DMS 273 treated with DMSO at 0.1 percent for 48 hours (cell line): ENCODE results near the gene FOXE3.
A peak's percentile ranks its signal among the peaks of the same experiment; 100 is the strongest.

ENCODE experiments used
- DNase-seq: peaks from one replicate; lab custom pipeline; 2025; lab: John Stamatoyannopoulos, UW

Gene FOXE3

GRCh38 chr1:47435506-47436303 lies 19.6 kb downstream of the FOXE3 start:
- no peak for DNase-seq

DNA sequence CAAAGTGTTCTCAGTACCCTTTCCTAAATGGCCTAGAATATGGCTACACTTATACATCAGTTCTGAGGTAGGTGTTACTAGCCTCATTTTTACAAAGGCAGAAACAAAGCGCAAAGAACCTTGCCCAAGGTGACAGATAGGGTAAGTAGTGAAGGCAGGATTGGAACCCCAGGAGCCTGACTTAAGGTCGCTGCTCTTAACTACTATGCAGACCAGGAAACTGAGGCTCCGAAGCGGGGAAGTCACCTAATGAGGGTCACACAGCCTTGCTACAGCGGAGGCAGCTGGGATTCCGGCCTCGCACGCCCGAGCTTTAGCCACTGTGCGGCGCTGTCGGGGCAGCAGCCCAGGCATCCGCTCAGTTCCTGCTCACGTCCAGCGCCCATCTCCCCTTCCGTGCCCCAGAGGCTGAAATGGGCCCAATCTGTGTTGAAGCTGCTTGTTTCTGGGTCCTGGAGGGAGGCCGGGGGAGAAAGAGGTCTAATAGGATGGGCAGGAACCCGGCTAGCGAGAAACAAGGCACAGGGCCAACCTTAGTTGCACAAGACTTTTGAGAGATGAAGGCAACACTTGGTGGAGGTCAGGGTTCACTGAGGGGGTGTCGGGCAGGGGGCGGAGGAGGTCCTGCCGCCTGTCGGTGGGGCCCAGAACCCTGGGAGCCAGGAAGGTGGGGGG lies 20.4 kb downstream of the FOXE3 start:
- DNase-seq: no peak

DNA sequence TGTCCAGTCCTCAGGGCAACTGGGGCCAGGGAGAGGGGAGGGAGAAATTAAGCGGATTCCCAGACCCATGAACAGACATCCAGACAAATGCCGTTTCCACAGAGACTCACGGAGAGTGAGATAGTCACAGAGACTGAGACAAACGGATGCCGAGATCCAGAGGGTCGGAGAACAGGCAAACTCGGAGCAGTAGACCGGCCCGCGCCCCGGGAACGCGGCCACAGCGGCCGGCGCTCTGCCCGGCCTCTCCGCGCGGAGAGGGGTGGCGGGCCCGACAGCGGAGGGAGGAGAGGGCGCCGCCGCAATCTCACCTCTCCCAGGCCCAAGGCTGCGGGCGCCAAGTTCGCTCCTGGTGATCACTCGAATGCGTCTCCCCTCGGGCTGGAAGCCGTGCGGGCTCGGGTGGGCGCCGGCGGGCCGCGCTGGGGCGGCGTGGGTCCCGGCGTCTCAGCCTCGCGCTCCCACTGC lies 20.9 kb downstream of the FOXE3 start:
- peak; percentile 4 for DNase-seq

DNA sequence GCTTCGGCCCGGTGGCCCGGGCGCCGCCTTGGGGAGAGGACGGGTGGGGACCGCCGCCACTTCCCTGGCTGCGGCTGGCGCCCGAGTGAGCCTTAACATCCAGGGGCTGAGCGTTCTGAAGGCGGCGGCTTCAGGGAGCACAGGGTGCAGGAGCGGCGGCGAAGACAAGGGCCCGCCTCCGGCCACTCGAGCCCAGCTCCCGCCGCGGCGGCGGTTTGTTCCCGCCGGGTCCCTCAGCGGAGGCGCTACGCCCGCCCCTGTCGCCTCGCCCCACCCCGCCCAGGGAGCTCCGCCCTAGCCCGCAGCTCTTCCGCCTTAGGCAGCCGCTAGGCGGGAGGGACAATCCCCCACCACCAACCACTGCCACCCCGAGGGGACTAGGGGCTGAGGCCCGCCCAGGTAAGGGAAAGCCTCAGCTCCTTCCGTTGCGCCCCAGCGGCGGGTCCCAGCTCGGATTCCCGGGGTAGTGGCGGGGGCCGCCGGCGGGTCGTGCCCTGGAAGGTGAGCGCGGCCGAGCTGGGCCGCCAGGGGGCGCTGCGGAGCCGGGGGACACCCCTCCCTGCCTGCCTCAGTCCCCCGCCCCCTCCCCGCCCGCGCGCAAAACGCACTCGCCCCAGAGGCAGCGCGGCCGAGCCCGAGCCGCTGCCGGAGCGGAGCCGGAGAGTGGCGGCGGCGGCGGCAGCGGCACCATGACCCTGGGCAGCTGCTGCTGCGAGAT lies 21.5 kb downstream of the FOXE3 start, which contains the start of gene FOXD2:
Gene FOXD2 (plus strand): TSS at position 598 of the 718 bp plus-strand sequence. CDS start 92 bp downstream, at position 690.
- DNase-seq: peak; percentile 43

DNA sequence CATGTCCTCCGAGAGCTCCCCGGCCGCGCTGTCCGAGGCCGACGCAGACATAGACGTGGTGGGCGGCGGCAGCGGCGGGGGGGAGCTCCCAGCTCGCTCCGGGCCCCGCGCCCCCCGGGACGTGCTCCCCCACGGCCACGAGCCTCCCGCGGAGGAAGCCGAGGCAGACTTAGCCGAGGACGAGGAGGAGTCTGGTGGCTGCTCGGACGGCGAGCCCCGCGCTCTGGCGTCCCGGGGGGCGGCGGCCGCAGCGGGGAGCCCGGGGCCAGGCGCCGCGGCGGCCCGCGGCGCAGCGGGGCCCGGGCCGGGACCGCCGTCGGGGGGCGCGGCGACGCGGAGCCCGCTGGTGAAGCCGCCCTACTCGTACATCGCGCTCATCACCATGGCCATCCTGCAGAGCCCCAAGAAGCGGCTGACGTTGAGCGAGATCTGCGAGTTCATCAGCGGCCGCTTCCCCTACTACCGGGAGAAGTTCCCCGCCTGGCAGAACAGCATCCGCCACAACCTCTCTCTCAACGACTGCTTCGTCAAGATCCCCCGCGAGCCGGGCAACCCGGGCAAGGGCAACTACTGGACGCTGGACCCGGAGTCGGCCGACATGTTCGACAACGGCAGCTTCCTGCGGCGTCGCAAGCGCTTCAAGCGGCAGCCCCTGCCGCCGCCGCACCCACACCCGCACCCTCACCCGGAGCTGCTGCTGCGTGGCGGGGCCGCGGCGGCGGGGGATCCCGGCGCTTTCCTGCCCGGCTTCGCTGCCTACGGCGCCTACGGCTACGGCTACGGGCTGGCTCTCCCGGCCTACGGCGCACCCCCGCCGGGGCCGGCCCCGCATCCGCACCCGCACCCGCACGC lies 22.3 kb downstream of the FOXE3 start:
- DNase-seq: no peak

GRCh38 chr1:47439017-47439818 lies 23.1 kb downstream of the FOXE3 start:
- DNase-seq: no peak

DNA sequence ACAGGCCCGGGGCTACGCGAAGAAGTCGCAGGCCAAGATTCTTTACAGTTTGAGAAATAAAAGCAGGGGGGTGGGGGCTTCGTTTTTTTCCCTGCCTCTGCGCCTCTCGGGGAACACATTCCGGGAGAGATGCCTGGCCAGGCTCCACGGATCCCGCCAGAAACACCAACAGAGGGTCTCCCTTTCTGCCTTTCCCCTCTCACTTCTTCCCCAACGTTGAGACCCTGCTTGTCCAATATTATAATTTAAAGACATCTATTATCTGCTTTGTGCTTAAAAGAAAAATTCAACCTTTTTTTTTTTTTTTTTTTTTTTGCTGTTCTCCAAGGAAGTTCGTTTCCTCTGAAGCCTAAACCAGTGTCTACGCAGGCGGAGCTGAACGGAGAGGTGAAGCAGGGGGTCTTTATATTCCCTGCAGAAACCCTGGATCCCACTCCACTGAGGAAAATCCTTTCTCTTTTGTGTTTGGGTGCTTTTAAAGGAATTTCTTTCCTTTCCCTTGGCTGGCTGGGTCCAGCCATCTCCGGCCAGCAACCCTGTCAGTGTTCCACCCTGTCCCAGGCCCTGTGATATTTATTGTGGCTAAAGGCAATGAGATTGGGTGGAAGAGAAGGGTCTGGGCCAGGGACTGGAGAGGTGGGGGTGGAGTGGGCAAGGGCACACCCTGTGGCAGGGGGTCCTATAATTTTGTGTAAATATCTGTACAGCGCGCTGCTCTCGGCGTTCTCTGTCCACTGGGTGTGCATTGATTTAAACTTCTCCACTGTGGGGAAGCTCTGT lies 23.9 kb downstream of the FOXE3 start:
- no peak for DNase-seq

DNA sequence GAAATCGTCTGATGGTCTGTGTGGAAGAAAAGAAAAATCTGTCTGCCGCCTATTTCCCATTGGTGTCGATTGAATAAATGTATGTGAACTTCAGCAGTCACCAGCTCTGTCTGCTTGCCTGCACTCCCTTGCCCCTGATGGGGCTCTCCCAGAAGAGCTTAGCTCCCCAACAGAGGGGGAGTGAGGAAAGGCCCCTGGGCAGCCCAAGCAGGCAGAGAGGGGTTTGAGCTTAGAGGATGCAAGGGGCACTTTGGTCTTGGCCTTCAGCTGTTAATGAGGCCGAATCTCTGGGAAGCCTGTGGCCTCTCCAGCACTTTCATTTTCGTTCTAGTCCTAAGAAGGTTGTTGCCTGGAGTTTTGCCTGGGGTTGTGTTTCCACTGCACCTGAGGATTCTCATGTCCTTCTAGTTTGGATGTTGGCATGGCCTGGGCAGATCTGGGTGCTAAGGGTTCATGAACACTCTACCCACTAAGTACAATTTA lies 24.6 kb downstream of the FOXE3 start:
- no peak for DNase-seq

- DNase-seq: no peak
These were observed 25.5 kb downstream of the FOXE3 start for GRCh38 chr1:47441450-47442106.

DNA sequence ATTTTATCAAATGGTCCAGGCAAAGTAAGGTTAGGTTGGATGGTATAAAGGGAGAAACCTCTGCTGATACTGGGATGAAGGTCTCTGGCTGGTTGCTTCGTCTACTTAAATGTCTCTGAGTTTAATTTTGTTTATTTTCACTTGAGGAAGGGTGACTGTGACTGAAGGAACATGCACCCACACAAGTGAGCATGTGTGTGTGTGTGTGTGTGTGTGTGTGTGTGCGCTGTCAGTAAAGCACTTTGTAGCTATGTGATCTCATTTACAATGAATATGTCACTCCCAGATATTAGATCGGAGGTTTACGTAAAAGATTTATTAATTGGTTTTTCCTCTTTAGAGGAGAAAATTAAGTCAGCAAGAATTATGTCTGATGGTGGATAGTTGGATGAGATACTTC lies 26.1 kb downstream of the FOXE3 start:
- no peak for DNase-seq

GRCh38 chr1:47442842-47443529 lies 26.9 kb downstream of the FOXE3 start:
- DNase-seq: no peak

- no peak for DNase-seq
These were observed 27.6 kb downstream of the FOXE3 start for GRCh38 chr1:47443530-47444296.

DNA sequence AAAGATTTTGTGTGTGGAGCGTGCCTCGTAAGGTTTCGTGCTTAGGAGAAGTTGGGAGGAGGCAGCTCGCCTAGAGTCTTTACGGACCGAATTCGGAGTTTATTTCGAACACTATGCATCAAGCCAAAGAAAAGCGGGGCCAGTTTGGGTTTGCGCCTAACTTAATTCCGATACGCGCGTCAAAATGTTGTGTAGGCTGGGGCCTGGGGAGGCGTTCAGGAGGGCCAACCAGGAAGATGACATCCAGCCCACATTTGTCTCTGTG lies 28.1 kb downstream of the FOXE3 start:
- DNase-seq: no peak

- no peak for DNase-seq
These were observed 28.7 kb downstream of the FOXE3 start for GRCh38 chr1:47444562-47445465.

DNA sequence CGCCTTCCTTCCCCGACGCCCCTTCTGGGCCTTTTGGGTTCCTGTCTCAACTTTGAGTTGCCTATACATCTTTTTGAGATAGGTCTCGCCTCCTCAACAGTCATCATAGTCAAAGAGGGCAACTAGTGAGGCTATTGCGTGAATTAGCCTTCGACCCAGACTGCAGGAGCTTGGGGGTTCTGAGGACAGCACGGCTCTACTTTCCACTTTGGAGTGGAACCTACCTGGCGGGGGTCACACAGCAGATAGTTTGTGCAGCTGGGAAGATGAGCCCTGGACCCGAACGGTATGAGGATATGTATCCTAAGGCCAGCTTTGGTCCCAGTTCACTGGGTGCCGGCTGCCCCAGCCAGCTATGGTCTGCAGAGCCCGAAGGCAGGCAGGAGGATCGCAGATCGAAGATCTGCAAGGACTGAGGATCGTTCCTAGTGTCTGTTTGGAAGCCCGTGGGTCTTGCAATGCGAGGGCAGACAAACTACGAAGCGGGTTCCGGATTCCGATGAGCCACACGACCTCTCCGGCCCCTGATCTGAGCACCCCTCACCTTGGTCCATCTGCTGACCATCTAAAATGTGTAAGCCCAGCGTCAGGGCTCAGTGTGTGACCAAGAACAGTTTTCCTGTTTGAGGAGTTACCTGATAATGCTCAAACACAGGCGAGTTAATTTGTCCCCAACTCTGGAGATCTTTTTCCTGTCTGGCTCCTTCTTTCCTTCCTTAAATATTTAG lies 29.9 kb downstream of the FOXE3 start:
- no peak for DNase-seq

DNA sequence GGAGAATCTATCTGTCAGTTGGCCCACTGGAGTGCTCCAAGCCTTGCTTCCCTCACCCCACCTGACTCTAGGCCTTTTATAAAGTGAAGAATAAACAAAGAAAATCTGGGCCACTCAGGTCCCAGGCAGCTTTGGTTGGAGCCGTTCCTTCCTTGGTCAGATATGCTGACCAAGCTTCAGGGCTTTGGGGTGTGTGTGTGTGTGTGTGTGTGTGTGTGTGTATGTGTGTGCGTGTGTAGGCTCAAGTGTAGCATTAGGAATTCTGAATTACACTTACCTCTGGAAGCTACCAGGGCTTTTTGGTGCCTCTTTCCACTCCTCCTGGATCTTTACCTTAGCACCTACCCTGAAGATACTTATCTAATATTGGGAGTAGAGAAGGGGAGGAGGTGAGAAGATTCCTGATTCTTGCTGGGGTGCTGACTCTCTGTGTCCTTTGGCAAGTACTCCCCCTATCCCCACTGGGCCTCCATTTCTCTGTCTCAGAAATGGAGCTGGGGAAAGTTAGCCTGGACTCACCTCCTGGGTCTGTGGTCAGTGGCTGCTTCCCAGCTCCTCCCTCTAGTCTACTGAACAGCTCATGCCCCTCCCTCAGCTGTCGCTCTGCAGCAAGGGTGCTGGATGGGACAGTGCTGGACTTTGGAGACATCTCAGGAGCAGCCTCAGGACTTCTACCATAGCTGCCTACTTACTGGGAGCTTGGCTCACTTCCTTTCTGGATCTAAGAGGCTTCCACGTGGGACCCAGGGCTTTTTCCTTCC lies 32.6 kb downstream of the FOXE3 start:
- no peak for DNase-seq
